Muscle layer of duodenum (tissue), 2 donors: ENCODE measurements around the gene ANKRD44.

Experiments used
- H3K27ac ChIP-seq: one replicate; pipeline ENCODE4 v1.7.0; 2013; ENCODE audit warnings: mild to moderate bottlenecking, low read length
- H3K27me3 ChIP-seq: one replicate; pipeline ENCODE4 v1.7.0; 2013; ENCODE audit warnings: low read depth, mild to moderate bottlenecking, control low read depth, low read length
- H3K36me3 ChIP-seq, 2 donors: one replicate each; pipeline ENCODE4 v1.7.0; 2013; ENCODE audit warnings: low read length in 2 of 2, control low read depth in 1 of 2, mild to moderate bottlenecking in 1 of 2; ENCODE audit not compliant: insufficient read depth in 2 of 2, control insufficient read depth in 1 of 2
- H3K4me1 ChIP-seq, 2 donors: one replicate each; pipeline ENCODE4 v1.7.0; 2013; ENCODE audit warnings: low read length in 2 of 2, mild to moderate bottlenecking in 2 of 2, control low read depth in 1 of 2, moderate library complexity in 1 of 2; ENCODE audit not compliant: insufficient read depth in 2 of 2, control insufficient read depth in 1 of 2
- H3K4me3 ChIP-seq, 2 donors: one replicate each; pipeline ENCODE4 v1.7.0; 2013; ENCODE audit warnings: low read length in 2 of 2, low read depth in 1 of 2, mild to moderate bottlenecking in 1 of 2
- H3K9me3 ChIP-seq, 2 donors: one replicate each; pipeline ENCODE4 v1.7.0; 2013; ENCODE audit warnings: low read length in 2 of 2, control low read depth in 1 of 2, mild to moderate bottlenecking in 1 of 2; ENCODE audit not compliant: control insufficient read depth in 1 of 2
- donor health status: healthy.

The ANKRD44 gene

DNA sequence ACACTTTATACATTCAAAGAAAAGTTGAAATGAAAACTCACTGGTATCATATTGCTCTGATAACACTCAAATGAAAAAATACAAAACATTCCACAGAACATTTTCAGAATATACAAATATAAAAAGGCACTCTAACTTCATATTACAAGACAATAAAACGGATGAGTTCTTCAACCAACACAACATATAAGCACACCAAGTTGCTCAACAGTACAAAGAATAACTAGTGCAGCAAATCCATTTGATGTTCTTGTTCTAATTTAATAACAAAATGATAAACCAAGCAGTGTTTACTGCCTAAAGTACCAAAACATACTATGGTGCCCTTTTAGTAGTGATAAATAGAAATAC is 323.3 kb downstream of the ANKRD44 start:
- H3K4me1 ChIP-seq: peaks cover 0 to 13% of the 10 kb centered on the region in 2 donors
- no peaks in the 10 kb centered on the region for H3K9me3 ChIP-seq
- H3K36me3 ChIP-seq: peaks cover 0 to 3% of the 10 kb centered on the region in 2 donors
- H3K27me3 ChIP-seq: no peaks in the 10 kb centered on the region
- peak overlapping the region in 1 of 2 donors; percentile 28 for H3K4me3 ChIP-seq
- peak overlapping the region; percentile 79 for H3K27ac ChIP-seq

DNA sequence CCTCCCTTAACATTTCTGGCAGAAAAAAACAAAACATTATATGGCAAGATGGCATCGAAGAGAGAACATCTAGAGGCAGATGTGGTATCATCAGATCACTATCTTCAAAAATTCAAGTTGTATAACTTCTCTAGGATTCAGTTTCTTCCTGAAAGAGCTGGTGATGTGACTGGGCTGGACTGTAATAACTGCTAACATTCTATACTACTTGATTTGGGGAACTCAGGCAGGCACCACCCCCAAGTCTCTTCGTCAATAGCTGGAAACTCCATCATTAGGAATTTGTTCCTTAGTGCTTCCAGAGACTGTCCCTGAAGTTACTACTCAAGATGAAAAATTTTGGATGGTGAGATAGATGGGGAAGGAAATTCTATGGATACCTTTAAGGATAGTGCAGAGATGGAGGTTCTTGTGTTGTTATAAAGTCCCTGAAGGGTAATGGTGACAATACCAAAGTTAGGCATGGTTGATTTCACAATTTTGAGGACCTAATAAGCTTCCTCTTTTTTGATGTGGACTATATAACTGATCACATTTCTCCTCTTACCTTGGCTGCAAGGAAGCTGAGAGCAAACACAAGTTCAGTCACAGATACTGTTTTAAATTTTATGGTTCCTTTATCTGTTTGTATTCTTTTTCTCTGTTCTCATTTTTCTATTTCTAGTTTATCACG is 324.9 kb downstream of the ANKRD44 start:
- H3K4me1 ChIP-seq: peaks cover 0 to 13% of the 10 kb centered on the region in 2 donors
- no peaks in the 10 kb centered on the region for H3K9me3 ChIP-seq
- no peak overlapping the region for H3K27ac ChIP-seq
- peaks cover 0 to 1% of the 10 kb centered on the region in 2 donors for H3K36me3 ChIP-seq
- H3K27me3 ChIP-seq: no peaks in the 10 kb centered on the region
- H3K4me3 ChIP-seq: no peak overlapping the region

DNA sequence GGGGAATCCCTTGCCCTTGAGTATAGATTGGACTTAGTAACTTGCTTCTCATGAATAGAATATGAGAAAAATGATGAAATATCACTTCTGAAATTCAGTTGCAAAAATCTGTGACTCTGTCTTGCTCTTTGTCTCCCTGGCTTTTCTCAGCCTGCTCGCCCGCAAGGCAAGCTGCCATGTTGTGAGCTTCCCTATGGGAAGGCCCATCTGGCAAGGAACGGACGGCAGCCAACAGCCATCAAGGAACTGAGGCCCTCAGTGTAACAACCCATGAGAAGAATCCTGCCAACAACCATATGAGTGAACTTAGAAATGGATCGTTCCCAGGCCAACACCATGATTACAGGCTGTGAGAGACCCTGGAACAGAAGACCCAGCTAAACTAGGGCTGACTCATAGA is 325.7 kb downstream of the ANKRD44 start:
- Histone ChIP-seq H3K4me3 (no peak overlapping the region), H3K27ac (no peak overlapping the region), H3K36me3 (no peaks in the 10 kb centered on the region), H3K27me3 (no peaks in the 10 kb centered on the region), H3K9me3 (no peaks in the 10 kb centered on the region), H3K4me1 (peaks cover 0 to 13% of the 10 kb centered on the region in 2 donors)

DNA sequence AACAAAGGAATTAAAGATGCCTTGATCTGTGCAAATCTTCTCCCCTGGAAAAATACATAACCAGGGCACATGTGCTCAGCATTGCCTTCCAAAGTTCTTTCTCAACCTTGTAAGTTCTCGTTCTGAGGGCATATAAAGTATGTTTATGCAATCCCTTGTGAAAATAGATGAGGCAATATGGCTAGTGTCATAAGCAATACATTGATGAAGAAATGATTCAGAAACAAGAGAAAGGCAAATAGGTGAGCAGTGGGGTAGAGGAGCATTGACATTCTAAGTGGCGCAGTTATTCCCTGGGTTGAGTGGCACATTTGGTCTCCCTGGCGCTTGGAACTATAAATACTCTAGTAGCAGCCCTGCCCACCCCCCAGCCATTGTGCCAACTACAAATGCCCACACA is 326.6 kb downstream of the ANKRD44 start:
- Histone ChIP-seq H3K36me3 (no peaks in the 10 kb centered on the region), H3K27ac (no peak overlapping the region), H3K4me1 (peaks cover 0 to 13% of the 10 kb centered on the region in 2 donors), H3K9me3 (no peaks in the 10 kb centered on the region), H3K4me3 (no peak overlapping the region), H3K27me3 (no peaks in the 10 kb centered on the region)

DNA sequence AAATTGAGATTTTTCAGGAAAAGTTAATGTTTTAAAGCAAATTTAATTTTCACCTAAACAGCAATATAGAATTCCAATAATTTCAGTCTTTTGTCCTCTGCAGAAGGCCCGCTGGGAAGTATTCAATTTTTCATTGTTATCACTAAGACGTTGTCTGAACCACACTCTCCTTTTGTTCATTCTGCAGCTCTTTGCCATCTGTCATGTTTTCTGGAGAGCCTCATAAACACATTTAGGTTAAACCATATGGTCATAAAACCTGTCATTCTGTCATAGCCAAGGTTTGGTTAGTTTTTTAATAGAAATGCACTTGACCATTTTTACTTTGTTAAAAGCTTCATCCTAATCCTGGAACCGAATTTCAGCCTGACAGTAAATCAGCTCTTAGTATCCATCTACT is 330.1 kb downstream of the ANKRD44 start:
- no peaks in the 10 kb centered on the region for H3K4me1 ChIP-seq
- H3K27ac ChIP-seq: no peak overlapping the region
- H3K36me3 ChIP-seq: no peaks in the 10 kb centered on the region
- H3K4me3 ChIP-seq: no peak overlapping the region
- H3K27me3 ChIP-seq: no peaks in the 10 kb centered on the region
- no peaks in the 10 kb centered on the region for H3K9me3 ChIP-seq

DNA sequence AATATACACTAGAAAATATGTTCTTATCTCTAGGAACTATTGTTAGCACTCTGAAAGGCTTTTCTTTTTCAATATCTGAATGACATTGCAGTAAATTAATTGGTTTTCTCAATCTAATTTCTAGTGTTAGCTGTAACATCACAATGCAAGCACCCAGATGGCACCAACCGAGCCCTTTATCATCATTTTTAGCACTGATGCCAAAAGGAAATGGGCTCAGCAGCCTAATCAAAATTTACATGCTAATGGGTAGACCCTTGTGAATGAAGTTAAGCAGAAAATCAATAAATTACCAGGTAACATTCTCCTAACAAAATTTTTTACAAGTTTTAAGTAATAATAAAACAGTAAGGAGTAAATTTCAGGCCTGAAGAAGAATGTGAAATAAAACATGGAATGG is 330.6 kb downstream of the ANKRD44 start:
- Histone ChIP-seq H3K27ac (no peak overlapping the region), H3K9me3 (no peaks in the 10 kb centered on the region), H3K27me3 (no peaks in the 10 kb centered on the region), H3K4me3 (no peak overlapping the region), H3K4me1 (no peaks in the 10 kb centered on the region), H3K36me3 (no peaks in the 10 kb centered on the region)

DNA sequence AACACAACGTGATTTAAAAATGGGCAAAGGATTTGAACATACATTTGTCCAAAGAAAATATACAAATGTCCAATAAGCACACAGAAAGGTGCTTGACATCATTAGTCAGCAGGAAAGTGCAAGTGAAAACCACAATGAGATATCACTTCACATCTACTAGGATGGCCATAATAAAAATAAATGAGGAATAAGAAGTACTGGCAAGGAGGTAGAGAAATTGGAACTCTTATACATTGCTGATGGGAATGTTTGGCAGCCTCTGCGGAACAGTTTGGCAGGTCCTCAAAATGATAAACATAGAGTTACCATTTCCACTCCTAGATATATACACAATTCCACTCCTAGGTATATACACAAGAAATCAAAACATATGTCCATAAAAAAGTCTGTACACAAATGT is 333.1 kb downstream of the ANKRD44 start:
- Histone ChIP-seq H3K27me3 (no peaks in the 10 kb centered on the region), H3K27ac (no peak overlapping the region), H3K9me3 (no peaks in the 10 kb centered on the region), H3K4me3 (no peak overlapping the region), H3K4me1 (no peaks in the 10 kb centered on the region), H3K36me3 (no peaks in the 10 kb centered on the region)

DNA sequence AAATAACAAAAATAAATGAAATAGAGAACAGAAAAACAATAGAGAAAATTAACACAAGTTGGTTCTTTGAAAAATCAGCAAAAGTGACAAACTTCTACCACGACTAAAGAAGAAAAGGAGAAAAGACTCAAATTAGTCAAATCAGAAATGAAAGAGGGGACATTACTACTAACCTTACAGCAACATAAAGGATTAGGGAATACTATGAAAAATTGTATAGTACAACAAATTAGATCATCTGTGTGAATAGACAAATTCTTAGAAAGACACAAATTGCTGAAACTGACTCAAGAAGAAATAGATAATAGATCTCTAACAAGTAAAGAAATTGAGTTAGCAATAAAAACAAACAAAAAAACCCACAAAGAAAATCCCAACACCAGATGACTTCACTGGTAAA is 335.6 kb downstream of the ANKRD44 start:
- Histone ChIP-seq H3K4me3 (no peak overlapping the region), H3K9me3 (no peaks in the 10 kb centered on the region), H3K27ac (no peak overlapping the region), H3K4me1 (no peaks in the 10 kb centered on the region), H3K27me3 (no peaks in the 10 kb centered on the region), H3K36me3 (no peaks in the 10 kb centered on the region)

DNA sequence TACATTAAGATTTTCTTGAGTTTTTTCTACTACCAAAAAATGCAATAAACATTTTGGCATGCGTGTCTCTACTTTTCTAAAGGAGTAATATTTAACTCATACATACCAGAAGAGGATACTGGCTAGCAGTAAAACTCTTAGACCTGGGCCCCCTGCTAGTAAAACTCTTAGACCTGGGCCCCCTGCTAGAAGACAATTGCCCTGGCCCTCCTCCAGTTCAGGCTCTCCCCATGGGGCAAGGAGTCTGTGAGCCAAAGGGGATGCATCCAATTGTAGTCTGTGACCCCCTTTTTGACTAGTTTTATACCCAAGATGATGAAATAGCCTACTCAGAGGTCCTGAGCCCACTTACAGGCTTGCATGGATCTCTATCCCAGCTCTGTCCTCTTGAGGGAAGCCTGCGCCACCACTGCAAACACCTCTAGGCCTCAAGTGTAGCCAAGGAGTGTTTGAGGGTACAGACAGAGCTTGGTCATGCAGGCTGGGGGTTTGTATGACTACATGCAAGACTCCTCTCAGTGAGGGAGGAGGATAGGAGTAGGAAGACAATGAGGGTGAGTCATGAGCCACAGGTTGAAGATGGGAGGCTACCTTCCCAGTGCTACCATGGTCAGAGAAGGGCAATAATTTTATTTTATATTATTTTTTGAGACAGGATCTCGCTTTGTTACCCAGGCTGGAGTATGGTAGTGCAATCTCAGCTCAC is 338.9 kb downstream of the ANKRD44 start:
- Histone ChIP-seq H3K4me3 (no peak overlapping the region), H3K27me3 (no peaks in the 10 kb centered on the region), H3K9me3 (no peaks in the 10 kb centered on the region), H3K36me3 (no peaks in the 10 kb centered on the region), H3K27ac (no peak overlapping the region), H3K4me1 (no peaks in the 10 kb centered on the region)

DNA sequence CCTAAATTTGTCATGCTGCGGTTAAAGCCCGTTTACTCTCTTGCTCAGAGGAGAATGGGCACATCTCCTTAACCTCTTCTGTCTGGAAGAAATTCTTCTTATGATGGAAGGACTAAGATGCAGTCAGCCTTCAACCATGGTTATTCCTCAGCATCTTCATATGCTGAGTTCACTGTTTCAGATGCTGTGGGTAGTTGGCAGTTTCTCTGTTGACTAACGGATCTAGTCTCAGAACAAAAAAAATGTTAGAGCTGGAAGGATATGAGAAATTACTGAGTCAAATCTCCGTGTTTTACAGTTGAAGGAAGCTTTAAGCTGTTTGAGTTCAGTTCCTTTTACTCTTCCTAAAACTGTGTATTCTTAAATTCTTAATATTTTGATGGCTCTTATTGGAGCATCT is 340.5 kb downstream of the ANKRD44 start:
- Histone ChIP-seq H3K9me3 (no peaks in the 10 kb centered on the region), H3K27me3 (no peaks in the 10 kb centered on the region), H3K27ac (no peak overlapping the region), H3K36me3 (no peaks in the 10 kb centered on the region), H3K4me1 (no peaks in the 10 kb centered on the region), H3K4me3 (no peak overlapping the region)

DNA sequence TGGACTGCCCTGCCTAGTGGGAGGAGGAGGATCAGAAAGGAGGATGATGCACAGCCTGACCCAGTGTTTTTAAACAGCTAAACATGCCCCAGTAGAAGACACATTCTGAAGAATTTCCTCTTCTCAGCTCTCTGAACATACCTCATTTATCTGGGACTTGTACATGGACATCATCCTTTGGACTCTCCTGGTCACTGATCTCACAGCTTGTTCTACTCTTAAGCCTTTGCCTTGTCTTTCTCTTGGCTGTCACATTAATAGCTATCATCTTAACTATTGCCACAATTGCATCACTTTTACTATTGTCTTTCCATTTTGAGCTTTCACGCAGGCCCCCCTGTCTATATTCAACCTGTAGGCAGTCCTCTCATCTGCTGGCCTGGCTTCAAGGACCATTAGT is 342.1 kb downstream of the ANKRD44 start:
- Histone ChIP-seq H3K36me3 (no peaks in the 10 kb centered on the region), H3K27me3 (no peaks in the 10 kb centered on the region), H3K27ac (no peak overlapping the region), H3K4me3 (no peak overlapping the region), H3K9me3 (no peaks in the 10 kb centered on the region), H3K4me1 (no peaks in the 10 kb centered on the region)

DNA sequence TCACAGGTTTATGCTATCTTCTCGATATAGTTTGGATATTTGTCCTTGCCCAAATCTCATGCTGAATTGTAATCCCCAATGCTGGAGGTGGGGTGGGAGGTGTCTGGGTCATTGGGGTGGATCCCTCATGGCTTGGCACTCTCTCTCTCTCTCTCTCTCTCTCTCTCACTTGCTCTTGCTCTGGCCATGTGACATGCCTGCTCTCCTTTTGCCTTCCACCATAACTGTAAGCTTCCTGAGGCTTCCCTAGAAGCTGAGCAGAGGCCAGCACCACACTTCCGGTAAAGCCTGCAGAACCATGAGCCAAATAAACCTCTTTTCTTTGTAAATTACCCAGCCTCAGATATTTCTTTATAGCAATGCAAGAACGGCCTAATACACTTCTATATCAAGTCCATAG is 342.8 kb downstream of the ANKRD44 start:
- Histone ChIP-seq H3K4me3 (no peak overlapping the region), H3K9me3 (no peaks in the 10 kb centered on the region), H3K27me3 (no peaks in the 10 kb centered on the region), H3K36me3 (no peaks in the 10 kb centered on the region), H3K4me1 (no peaks in the 10 kb centered on the region), H3K27ac (no peak overlapping the region)
